H1 (cell line): Measurements from ENCODE around the gene PHRF1. TPM values are rescaled to one million over a fixed set of nuclear protein-coding genes. Genes with fewer than 3 reads are reported as not detected.

Experiments used
- CTCF ChIA-PET: fragments of 300-600 bp; sonication (Branson Sonifier 250); formaldehyde crosslinking; loops from one replicate; lab custom pipeline; 2021; ENCODE audit not compliant: partially characterized antibody; lab: Charles Lee
- POLR2A ChIA-PET: fragments of 300-600 bp; sonication (Branson Sonifier 250); formaldehyde crosslinking; loops from one replicate; lab custom pipeline; 2021; ENCODE audit warnings: inconsistent platforms; ENCODE audit not compliant: partially characterized antibody; lab: Charles Lee
- DNase-seq, 2 experiments: peaks; one replicate each; pipeline versions ENCODE4 v3.0.0 to v3.0.0-alpha.2; 2010 to 2022; ENCODE audit warnings: low spot score in 2 of 2, low read depth in 1 of 2, mixed read lengths in 1 of 2
- FAIRE-seq: peaks from 2 replicates; lab custom pipeline; 2011; peaks lifted over from hg19 to GRCh38; lab: Jason Lieb, UNC
- H2AFZ ChIP-seq: 2 replicates; pipeline ENCODE4 v1.8.1; 2012; ENCODE audit warnings: low read length, inconsistent platforms
- H2AK5ac ChIP-seq: 2 replicates; pipeline ENCODE4 v1.6.1; 2013; ENCODE audit warnings: low read depth, low read length
- H2BK120ac ChIP-seq: replicated peaks from 2 replicates; pipeline ENCODE3; 2013; ENCODE audit warnings: low read depth, low read length, inconsistent platforms
- H2BK12ac ChIP-seq: 2 replicates; pipeline ENCODE4 v1.6.1; 2013; ENCODE audit warnings: low read depth, low read length
- H2BK15ac ChIP-seq: 2 replicates; pipeline ENCODE4 v1.6.1; 2013; ENCODE audit warnings: low read length
- H2BK20ac ChIP-seq: 2 replicates; pipeline ENCODE4 v1.6.1; 2013; ENCODE audit warnings: low read length
- H2BK5ac ChIP-seq: 2 replicates; pipeline ENCODE4 v1.6.1; 2013; ENCODE audit warnings: low read depth, low read length
- H3K14ac ChIP-seq: 2 replicates; pipeline ENCODE4 v1.6.1; 2013; ENCODE audit warnings: inconsistent platforms; ENCODE audit not compliant: insufficient read length
- H3K18ac ChIP-seq: 2 replicates; pipeline ENCODE4 v1.6.1; 2013; ENCODE audit warnings: low read length; ENCODE audit errors: extremely low read depth
- H3K23ac ChIP-seq: 2 replicates; pipeline ENCODE4 v1.6.1; 2013; ENCODE audit warnings: inconsistent platforms; ENCODE audit not compliant: insufficient read length
- H3K23me2 ChIP-seq: 2 replicates; pipeline ENCODE4 v1.6.1; 2013; ENCODE audit warnings: low read depth, low read length
- H3K27ac ChIP-seq: 2 replicates; pipeline ENCODE4 v1.6.1; 2011; ENCODE audit warnings: low read depth, low read length, inconsistent platforms
- H3K27me3 ChIP-seq, 4 experiments: replicated peaks in 1 of 4; 1 replicate in 1 of 4; 2 replicates in 3 of 4; pipeline versions ENCODE4 v1.6.1 to v1.8.1; 2011 to 2013; ENCODE audit warnings: low read length in 3 of 4, mild to moderate bottlenecking in 3 of 4, inconsistent platforms in 2 of 4, mixed read lengths in 2 of 4, moderate library complexity in 1 of 4; ENCODE audit not compliant: control insufficient read depth in 3 of 4, insufficient read depth in 3 of 4; ENCODE audit errors: extremely low read depth in 1 of 4
- H3K36me3 ChIP-seq, 4 experiments: 2 replicates each; pipeline versions ENCODE4 v1.6.1 to v1.8.1; 2011 to 2013; ENCODE audit warnings: mild to moderate bottlenecking in 4 of 4, low read length in 3 of 4, moderate library complexity in 2 of 4, control low read depth in 1 of 4, inconsistent platforms in 1 of 4; ENCODE audit not compliant: insufficient read depth in 4 of 4, control insufficient read depth in 2 of 4
- H3K4ac ChIP-seq: replicated peaks from 2 replicates; pipeline ENCODE3; 2013; ENCODE audit warnings: low read length, low read depth, mixed read lengths, inconsistent platforms; ENCODE audit not compliant: insufficient read length
- H3K4me1 ChIP-seq, 4 experiments: replicated peaks in 1 of 4; 1 replicate in 1 of 4; 2 replicates in 3 of 4; pipeline versions ENCODE4 v1.6.1 to v1.8.1; 2011 to 2013; ENCODE audit warnings: low read length in 3 of 4, inconsistent platforms in 2 of 4, mixed read lengths in 1 of 4; ENCODE audit not compliant: insufficient read depth in 4 of 4, control insufficient read depth in 3 of 4
- H3K4me2 ChIP-seq, 2 experiments: 2 replicates each; pipeline versions ENCODE4 v1.6.1 to v1.8.1; 2011 to 2013; ENCODE audit warnings: low read depth in 2 of 2, low read length in 2 of 2, control low read depth in 1 of 2, inconsistent platforms in 1 of 2, mild to moderate bottlenecking in 1 of 2; ENCODE audit not compliant: insufficient read depth in 1 of 2
- H3K4me3 ChIP-seq, 4 experiments: fragments of 200-600, 300-600 bp in 1 of 4; sonication (generic), shearing (Covaris generic), sonication (Bioruptor Twin) in 1 of 4; 2 replicates each; pipeline versions ENCODE4 v1.5.1 to v1.8.1; 2011 to 2016; ENCODE audit warnings: low read length in 4 of 4, low read depth in 3 of 4, control low read depth in 2 of 4, inconsistent platforms in 2 of 4, mild to moderate bottlenecking in 2 of 4, mixed read lengths in 1 of 4, moderate library complexity in 1 of 4; ENCODE audit not compliant: insufficient read depth in 2 of 4; ENCODE audit errors: extremely low read depth in 1 of 4
- H3K56ac ChIP-seq: replicated peaks from 2 replicates; pipeline ENCODE3; 2013; ENCODE audit warnings: low read depth, mild to moderate bottlenecking, mixed read lengths, low read length, inconsistent platforms; ENCODE audit not compliant: insufficient read length
- H3K79me1 ChIP-seq: 2 replicates; pipeline ENCODE4 v1.6.1; 2013; ENCODE audit warnings: low read depth, low read length, control low read depth
- H3K79me2 ChIP-seq, 2 experiments: 2 replicates each; pipeline versions ENCODE4 v1.6.1 to v1.8.1; 2012 to 2013; ENCODE audit warnings: low read length in 2 of 2, mild to moderate bottlenecking in 2 of 2, inconsistent platforms in 1 of 2; ENCODE audit not compliant: insufficient read depth in 2 of 2, control insufficient read depth in 1 of 2
- H3K9ac ChIP-seq, 4 experiments: replicated peaks in 1 of 4; 1 replicate in 1 of 4; 2 replicates in 3 of 4; pipeline versions ENCODE4 v1.6.1 to v1.8.1; 2011 to 2013; ENCODE audit warnings: low read depth in 3 of 4, low read length in 3 of 4, control low read depth in 2 of 4, mild to moderate bottlenecking in 2 of 4, moderate library complexity in 2 of 4, inconsistent platforms in 1 of 4; ENCODE audit errors: extremely low read depth in 1 of 4
- H3K9me3 ChIP-seq, 2 experiments: 2 replicates each; pipeline versions ENCODE4 v1.6.1 to v1.8.1; 2012 to 2013; ENCODE audit warnings: mild to moderate bottlenecking in 2 of 2, moderate library complexity in 2 of 2, control low read depth in 1 of 2, inconsistent platforms in 1 of 2, low read depth in 1 of 2, low read length in 1 of 2, mixed read lengths in 1 of 2; ENCODE audit not compliant: insufficient read depth in 2 of 2
- H4K20me1 ChIP-seq, 2 experiments: replicated peaks in 1 of 2; 2 replicates each; pipeline versions ENCODE3 to v1.8.1; 2011 to 2013; ENCODE audit warnings: inconsistent platforms in 2 of 2, low read length in 2 of 2, mild to moderate bottlenecking in 1 of 2; ENCODE audit not compliant: insufficient read depth in 2 of 2, control insufficient read depth in 1 of 2
- H4K5ac ChIP-seq: 2 replicates; pipeline ENCODE4 v1.6.1; 2013; ENCODE audit warnings: low read length, low read depth, mixed read lengths, inconsistent platforms; ENCODE audit not compliant: insufficient read length
- H4K8ac ChIP-seq: 2 replicates; pipeline ENCODE4 v1.8.0; 2013; ENCODE audit warnings: mild to moderate bottlenecking, moderate library complexity, low read length, inconsistent platforms; ENCODE audit not compliant: insufficient read depth; ENCODE audit errors: extremely low read depth
- H4K91ac ChIP-seq: replicated peaks from 2 replicates; pipeline ENCODE3; 2013; ENCODE audit warnings: low read length, mixed read lengths, inconsistent platforms; ENCODE audit not compliant: insufficient read length
- BCL11A ChIP-seq, 2 experiments: IDR thresholded peaks; one replicate each; pipeline ENCODE4 v1.6.1; 2011; ENCODE audit warnings: low read depth in 2 of 2, low read length in 2 of 2, mild to moderate bottlenecking in 2 of 2
- EGR1 ChIP-seq: IDR thresholded peaks from 2 replicates; pipeline ENCODE4 v1.6.1; 2011; ENCODE audit warnings: low read depth, low read length, borderline replicate concordance
- GABPA ChIP-seq: IDR thresholded peaks from 2 replicates; pipeline ENCODE4 v1.6.1; 2011; ENCODE audit warnings: mild to moderate bottlenecking, low read length, moderate library complexity, borderline replicate concordance; ENCODE audit not compliant: insufficient read depth
- JUND ChIP-seq: IDR thresholded peaks from 2 replicates; pipeline ENCODE4 v1.6.1; 2011; ENCODE audit warnings: mild to moderate bottlenecking, improper control_type of control experiment, low read length
- NRF1 ChIP-seq: IDR thresholded peaks from 2 replicates; pipeline ENCODE4 v1.6.1; 2011; ENCODE audit warnings: mild to moderate bottlenecking, low read depth, low read length, improper control_type of control experiment
- POLR2AphosphoS5 ChIP-seq: IDR thresholded peaks from 2 replicates; pipeline ENCODE4 v1.6.1; 2011; ENCODE audit warnings: low read depth, low read length
- SIRT6 ChIP-seq: IDR thresholded peaks from one replicate; pipeline ENCODE4 v1.7.1; 2012; ENCODE audit warnings: low read length, inconsistent platforms
- SP4 ChIP-seq: IDR thresholded peaks from 2 replicates; pipeline ENCODE4 v1.6.1; 2012; ENCODE audit warnings: low read length, inconsistent platforms
- SRF ChIP-seq: IDR thresholded peaks from 2 replicates; pipeline ENCODE4 v1.6.1; 2011; ENCODE audit warnings: mild to moderate bottlenecking, low read depth, low read length, moderate library complexity
- TAF1 ChIP-seq: IDR thresholded peaks from 2 replicates; pipeline ENCODE4 v1.6.1; 2011; ENCODE audit warnings: mild to moderate bottlenecking, low read depth, low read length
- TBP ChIP-seq: IDR thresholded peaks from 2 replicates; pipeline ENCODE4 v1.6.1; 2011; ENCODE audit warnings: low read depth, low read length, improper control_type of control experiment
- YY1 ChIP-seq: IDR thresholded peaks from 2 replicates; pipeline ENCODE4 v1.6.1; 2011; ENCODE audit warnings: low read depth, mild to moderate bottlenecking, low read length
- ZNF274 ChIP-seq: IDR thresholded peaks from 2 replicates; pipeline ENCODE4 v1.7.0; 2012; ENCODE audit warnings: low read length, borderline replicate concordance; ENCODE audit errors: extremely low read depth
- WGBS, 2 experiments: shearing (Covaris generic) in 1 of 2; methylation state at CpG; one replicate each; pipeline versions ENCODE4 v1.1.6 to v1.1.7; 2013 to 2015; ENCODE audit warnings: low lambda C conversion rate in 2 of 2, mixed read lengths in 2 of 2, inconsistent platforms in 1 of 2, low coverage in 1 of 2, missing lambda C conversion rate in 1 of 2; ENCODE audit not compliant: insufficient replicate concordance in 2 of 2, insufficient coverage in 1 of 2, insufficient read length in 1 of 2; ENCODE audit errors: extremely low coverage in 1 of 2, missing lambda C conversion rate in 1 of 2; 5-methylcytosine and 5-hydroxymethylcytosine counted together
- polyA plus RNA-seq, 7 experiments: library from polyadenylated mRNA; depleted of rRNA in 3 of 7; stranded (reverse) in 5 of 7; unstranded in 2 of 7; fragments of >200 nt in 5 of 7; fragments of 200-250 nt in 2 of 7; gene quantifications; 1 replicate in 5 of 7; 2 replicates in 1 of 7; 4 replicates in 1 of 7; pipeline versions ENCODE4 v1.2.1 to v1.2.3, GENCODE V29; 2011 to 2013; ENCODE audit warnings: missing spikeins in 2 of 7, mixed read lengths in 2 of 7
- total RNA-seq: library from RNA; stranded (reverse); fragmentation: NEBNext Ultra II Directional; extraction: Animal tissue kit (Norgen Biotek cat#: 25700); gene quantifications from 2 replicates; pipeline ENCODE4 v1.2.1, GENCODE V29; 2021
- TF ChIP-seq, protein P1 (sequence below): IDR thresholded peaks from 2 replicates; pipeline ENCODE4 v1.6.1; 2012; ENCODE audit warnings: inconsistent platforms

PHRF1 gene
- total and polyA plus RNA-seq, 2 of the 8 experiments (the other 6 are each of a cell fraction or from before 2014, with no cell fraction given) = 13.4 to 37.3 TPM

DNA sequence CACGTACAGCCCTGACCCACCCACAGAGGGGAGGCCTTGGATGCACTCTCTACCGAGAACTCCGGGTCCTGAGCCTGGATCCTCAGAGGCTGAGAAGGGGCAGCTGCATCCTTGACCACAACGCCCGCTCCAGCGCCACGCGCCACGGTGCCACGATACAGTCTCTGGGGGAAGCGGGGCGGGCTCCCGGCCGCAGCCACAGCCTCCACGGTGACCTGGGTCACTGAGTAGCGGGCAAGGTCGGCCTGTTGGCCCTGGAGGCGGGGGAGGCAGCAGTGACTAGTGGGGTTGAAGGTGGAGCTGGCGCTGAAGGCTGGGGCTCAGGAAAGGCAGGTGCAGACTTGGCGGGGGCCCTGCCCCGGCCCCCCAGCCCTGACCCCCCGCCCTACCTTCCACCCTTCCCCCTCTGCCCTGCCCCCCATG, 43.4 kb downstream of the PHRF1 start:
- Histone ChIP-seq H2AK5ac (no peak overlapping the region), H3K79me2 (no peaks in the 10 kb centered on the region), H2AFZ (no peak overlapping the region), H3K4me3 (no peak overlapping the region), H2BK20ac (no peak overlapping the region), H2BK12ac (no peak overlapping the region), H3K14ac (no peak overlapping the region), H3K9ac (no peak overlapping the region), H4K20me1 (peaks cover 5 to 11% of the 10 kb centered on the region in 2 experiments), H3K36me3 (peaks cover 0 to 2% (median 0%) of the 10 kb centered on the region in 4 experiments; a peak in 1 of 8 replicates), H4K5ac (no peak overlapping the region), H4K8ac (no peak overlapping the region), H3K18ac (no peak overlapping the region), H2BK15ac (no peak overlapping the region), H2BK120ac (no peak overlapping the region), H3K27me3 (no peaks in the 10 kb centered on the region), H3K4me1 (peaks cover 0 to 8% (median under 1%) of the 10 kb centered on the region in 4 experiments; a peak in 4 of 7 replicates), H3K56ac (no peak overlapping the region), H3K4ac (no peak overlapping the region), H2BK5ac (0 out of 2 replicates have a peak overlapping the region, but pooled peaks have one; percentile 66), H3K79me1 (no peaks in the 10 kb centered on the region; the same call in 1 of the 2 replicates), H3K9me3 (no peaks in the 10 kb centered on the region), H3K27ac (no peak overlapping the region)
- POLR2A ChIA-PET = interaction anchor here (0.6 kb wide), 1 partner anchor 92 kb away, joined by 3 read pairs; no protein-coding TSS in a partner anchor
- no peak for FAIRE-seq
- WGBS, 2 experiments = 98% methylated on average over 17 of the region's 22 CpGs; no CpG with 5 or more reads in 1 of the 2 experiments
- CTCF ChIA-PET = no interaction called here
- TF ChIP-seq TBP = no peak
- TF ChIP-seq TAF1 = no peak
- TF ChIP-seq SIRT6 = no peak
- no peak for TF ChIP-seq YY1
- no peak for TF ChIP-seq ZNF274
- no peak for TF ChIP-seq SP4
- TF ChIP-seq, protein P1, sequence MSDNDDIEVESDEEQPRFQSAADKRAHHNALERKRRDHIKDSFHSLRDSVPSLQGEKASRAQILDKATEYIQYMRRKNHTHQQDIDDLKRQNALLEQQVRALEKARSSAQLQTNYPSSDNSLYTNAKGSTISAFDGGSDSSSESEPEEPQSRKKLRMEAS = no peak
- no peak for TF ChIP-seq GABPA
- TF ChIP-seq POLR2AphosphoS5 = no peak
- TF ChIP-seq NRF1 = no peak
- no peak for TF ChIP-seq EGR1
- TF ChIP-seq JUND = no peak
- no peak for TF ChIP-seq BCL11A (IDR thresholded peaks at IDR 0.05; ENCODE audit: low read depth in 2 of 2, low read length in 2 of 2)
- TF ChIP-seq SRF = no peak
- TF ChIP-seq, all 59 proteins: peak for 0
- Histone ChIP-seq H4K91ac (no peak overlapping the region), H3K23ac (no peak overlapping the region), H3K4me2 (no peak overlapping the region), H3K23me2 (peaks cover 3% of the 10 kb centered on the region; the same call in 1 of the 2 replicates)
- DNase-seq = no peak
